ENCODE measurements around the gene PPP1R3C. TPM values are rescaled to one million over a fixed set of nuclear protein-coding genes. Genes with fewer than 3 reads are reported as not detected.
A peak's percentile ranks its signal among the peaks of the same experiment; 100 is the strongest.

The PPP1R3C gene
- total and polyA plus RNA-seq, 2 of the 4 experiments (the other 2 are of a cell fraction), result 17.4 to 62.9 TPM

DNA sequence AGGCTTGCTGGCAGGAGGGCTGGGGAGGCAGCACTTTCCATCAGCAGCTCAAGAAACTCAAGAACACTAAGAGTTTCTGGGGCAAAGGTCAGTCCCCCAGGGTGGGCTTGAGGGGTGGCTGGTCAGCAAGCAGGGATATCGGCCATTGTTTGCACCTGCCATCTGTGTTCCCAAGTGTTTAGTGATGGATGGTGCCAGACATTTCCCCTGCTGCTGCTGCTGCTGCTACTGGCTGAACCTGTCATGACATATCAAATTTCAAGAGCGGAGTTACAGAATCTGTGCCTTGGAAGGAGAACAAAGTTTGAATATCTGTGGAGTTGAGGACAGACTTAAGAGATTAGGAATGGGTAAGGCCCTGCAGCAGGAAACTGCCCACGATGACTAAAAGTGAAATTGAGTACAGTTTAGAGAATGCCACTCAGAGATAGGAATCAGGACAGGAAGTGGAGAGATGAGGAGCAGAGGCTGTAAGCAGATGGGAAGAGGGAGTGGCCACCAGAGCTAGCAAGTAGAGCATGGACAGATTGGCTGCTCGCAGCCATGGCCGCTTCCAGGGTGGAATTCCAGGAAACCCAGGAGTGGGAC lies 39.2 kb upstream of the PPP1R3C start:
- BruUV-seq (replicated peaks), result no TSS peak
- DNase-seq, result peak; percentile 82
- TF ChIP-seq ELK1 (IDR thresholded peaks at IDR 0.05; ENCODE audit: borderline replicate concordance, low read depth, low read length) (no peak), CEBPB (IDR thresholded peaks at IDR 0.05; ENCODE audit: low read depth, low read length) (no peak), CTCF (conservative IDR thresholded peaks at IDR 0.05; ENCODE audit: low read depth, low read length) (no peak), MAFK (IDR thresholded peaks at IDR 0.05; ENCODE audit: low read depth, low read length) (no peak), NFE2L2 (IDR thresholded peaks at IDR 0.05; ENCODE audit: low read depth, low read length) (no peak), BHLHE40 (IDR thresholded peaks at IDR 0.05; ENCODE audit: low read depth, low read length) (no peak), MXI1 (IDR thresholded peaks at IDR 0.05; ENCODE audit: borderline replicate concordance, low read depth, low read length) (no peak), CHD1 (IDR thresholded peaks at IDR 0.05; ENCODE audit: low read depth, low read length) (no peak), RAD21 (IDR thresholded peaks at IDR 0.05; ENCODE audit: low read length) (no peak), RCOR1 (IDR thresholded peaks at IDR 0.05; ENCODE audit: insufficient replicate concordance, low read length) (no peak), POLR2A (IDR thresholded peaks at IDR 0.05; ENCODE audit: low read depth, low read length) (no peak), MAZ (IDR thresholded peaks at IDR 0.05; ENCODE audit: borderline replicate concordance, low read depth, low read length) (no peak), RFX5 (IDR thresholded peaks at IDR 0.05; ENCODE audit: low read depth, low read length) (no peak), FOS (IDR thresholded peaks at IDR 0.05; ENCODE audit: low read depth, low read length) (no peak)
- TF ChIP-seq, protein P1, sequence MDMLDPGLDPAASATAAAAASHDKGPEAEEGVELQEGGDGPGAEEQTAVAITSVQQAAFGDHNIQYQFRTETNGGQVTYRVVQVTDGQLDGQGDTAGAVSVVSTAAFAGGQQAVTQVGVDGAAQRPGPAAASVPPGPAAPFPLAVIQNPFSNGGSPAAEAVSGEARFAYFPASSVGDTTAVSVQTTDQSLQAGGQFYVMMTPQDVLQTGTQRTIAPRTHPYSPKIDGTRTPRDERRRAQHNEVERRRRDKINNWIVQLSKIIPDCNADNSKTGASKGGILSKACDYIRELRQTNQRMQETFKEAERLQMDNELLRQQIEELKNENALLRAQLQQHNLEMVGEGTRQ (IDR thresholded peaks at IDR 0.05; ENCODE audit: low read depth, low read length), result no peak

More for the DNA sequence above, 39.2 kb upstream of the PPP1R3C start:
- Histone ChIP-seq H3K4me1 (ENCODE audit: control insufficient read depth, insufficient read depth, low read length) (peaks cover 7% of the 10 kb centered on the region), H3K23ac (ENCODE audit: low read depth, low read length) (no peak overlapping the region), H2BK15ac (ENCODE audit: low read depth, low read length) (peak overlapping the region; percentile 0; the same call in 1 of the 3 replicates), H2BK20ac (ENCODE audit: low read depth, low read length) (peak overlapping the region; percentile 11), H3K56ac (ENCODE audit: extremely low read depth, insufficient read depth, low read length) (no peak overlapping the region), H4K8ac (ENCODE audit: low read depth in 2 of 2, low read length in 2 of 2) (peak overlapping the region; percentile 7 to 29; a peak in 3 of 4 replicates), H3K4me3 (ENCODE audit: insufficient read depth, low read depth, low read length) (peak overlapping the region; percentile 2; the same call in 1 of the 2 replicates), H2AK5ac (ENCODE audit: low read depth, low read length) (no peak overlapping the region; the same call in 1 of the 2 replicates), H3K27ac (ENCODE audit: insufficient read depth, low read length) (peak overlapping the region; percentile 10; the same call in 1 of the 2 replicates), H4K20me1 (ENCODE audit: insufficient read depth, low read length) (no peaks in the 10 kb centered on the region), H2AK9ac (replicated peaks; ENCODE audit: low read depth, low read length, poor library complexity) (peak overlapping the region; percentile 42), H3K4ac (ENCODE audit: low read depth, low read length) (peak overlapping the region; percentile 22), H3K79me1 (ENCODE audit: low read depth in 1 of 2, low read length in 2 of 2) (no peaks in the 10 kb centered on the region), H2AFZ (replicated peaks; ENCODE audit: low read length, poor library complexity) (peak overlapping the region; percentile 75), H3K18ac (ENCODE audit: low read depth, low read length) (no peak overlapping the region; the same call in 1 of the 2 replicates), H3K9me3 (ENCODE audit: control insufficient read depth, insufficient read depth, low read length) (no peaks in the 10 kb centered on the region), H3K27me3 (ENCODE audit: control insufficient read depth, insufficient read depth, low read length) (no peaks in the 10 kb centered on the region), H3K36me3 (ENCODE audit: control insufficient read depth, insufficient read depth, low read length) (no peaks in the 10 kb centered on the region), H4K5ac (ENCODE audit: low read depth, low read length) (no peak overlapping the region; the same call in 1 of the 2 replicates), H2BK120ac (ENCODE audit: low read depth, low read length) (peak overlapping the region; percentile 64), H3K14ac (replicated peaks; ENCODE audit: low read depth, low read length) (peak overlapping the region; percentile 1; the same call in 1 of the 2 replicates), H3K9me1 (ENCODE audit: insufficient read depth, low read length) (peaks cover 10% of the 10 kb centered on the region; the same call in 1 of the 2 replicates), H4K91ac (ENCODE audit: insufficient read depth, low read depth, low read length) (peak overlapping the region; percentile 67), H2BK5ac (ENCODE audit: low read depth, low read length, poor library complexity, severe bottlenecking) (peak overlapping the region; percentile 8), H3K9ac (ENCODE audit: low read depth, low read length) (no peak overlapping the region), H3K4me2 (ENCODE audit: low read depth, low read length) (peak overlapping the region; percentile 9; the same call in 1 of the 2 replicates)
- intact Hi-C loops (cut with micrococcal nuclease) (no loop called here), dilution Hi-C loops (cut with HindIII; ENCODE audit: low sequenced_read_pairs, unreplicated experiment) (no loop called here), in situ Hi-C loops (cut with MboI; ENCODE audit: low sequenced_read_pairs) (no loop called here)
- ChIA-PET POLR2A (ENCODE audit: unreplicated experiment) (no interaction called here), CTCF (no interaction called here)
- WGBS, 2 experiments (ENCODE audit: extremely low coverage in 2 of 2, insufficient read length in 1 of 2), result 0% methylated on average over 1 of the region's 5 CpGs; no CpG with 5 or more reads in 1 of the 2 experiments
- ATAC-seq (ENCODE audit: low read depth), result peak; percentile 96
